Activated CD8-positive, alpha-beta memory T cell treated with anti-CD3 and anti-CD28 coated beads, Interleukin-2, amount 10 ng/mL, durations not matched to agents 7 days and 5 days (primary cell): Measurements from ENCODE around the gene SORBS1. TPM values are rescaled to one million over a fixed set of nuclear protein-coding genes. Genes with fewer than 3 reads are reported as not detected.

Experiments
- ATAC-seq: fragments of 150-1000 bp; cut with Tn5 transposase; one replicate; pipeline ENCODE4 v1.10.0; 2021; ENCODE audit warnings: moderate library complexity
- CTCF ChIA-PET: fragments of 350-600 bp; sonication (Branson Sonifier 250); formaldehyde crosslinking; loops from one replicate; lab custom pipeline; 2021; ENCODE audit warnings: antibody characterized with exemption; lab: Charles Lee
- DNase-seq: peaks from one replicate; pipeline ENCODE4 v3.0.0-alpha.2; 2020
- H3K27ac Mint-ChIP-seq: one replicate; pipeline ENCODE4 v1.8.0; 2021; ENCODE audit warnings: mild to moderate bottlenecking, mixed read lengths
- H3K27me3 Mint-ChIP-seq: one replicate; pipeline ENCODE4 v1.8.0; 2021; ENCODE audit warnings: mixed read lengths
- H3K36me3 Mint-ChIP-seq: one replicate; pipeline ENCODE4 v1.8.0; 2021; ENCODE audit warnings: mild to moderate bottlenecking, mixed read lengths
- H3K4me1 Mint-ChIP-seq: one replicate; pipeline ENCODE4 v1.8.0; 2021; ENCODE audit warnings: mixed read lengths
- H3K4me3 Mint-ChIP-seq: one replicate; pipeline ENCODE4 v1.8.0; 2021; ENCODE audit warnings: mild to moderate bottlenecking, moderate library complexity, mixed read lengths
- H3K9me3 Mint-ChIP-seq: one replicate; pipeline ENCODE4 v1.8.0; 2022; ENCODE audit warnings: low read depth, mixed read lengths
- total RNA-seq, 2 experiments: library from RNA; stranded (reverse); gene quantifications; one replicate each; pipeline ENCODE4 v1.2.3, GENCODE V29; 2021

SORBS1 gene
- total RNA-seq, 2 experiments from 2014 or later = 0.47 to 0.89 TPM

- CTCF ChIA-PET = no interaction called here
- no peaks in the 10 kb centered on the region for H3K4me1 Mint-ChIP-seq
- no peak overlapping the region for H3K27ac Mint-ChIP-seq
- H3K4me3 Mint-ChIP-seq = no peak overlapping the region
- no peaks in the 10 kb centered on the region for H3K9me3 Mint-ChIP-seq
- no peak for DNase-seq
- no peaks in the 10 kb centered on the region for H3K36me3 Mint-ChIP-seq
- peaks cover 12% of the 10 kb centered on the region for H3K27me3 Mint-ChIP-seq
- ATAC-seq = no peak
Observed at GRCh38 chr10:95415621-95416031, 145.5 kb downstream of the SORBS1 start.

DNA sequence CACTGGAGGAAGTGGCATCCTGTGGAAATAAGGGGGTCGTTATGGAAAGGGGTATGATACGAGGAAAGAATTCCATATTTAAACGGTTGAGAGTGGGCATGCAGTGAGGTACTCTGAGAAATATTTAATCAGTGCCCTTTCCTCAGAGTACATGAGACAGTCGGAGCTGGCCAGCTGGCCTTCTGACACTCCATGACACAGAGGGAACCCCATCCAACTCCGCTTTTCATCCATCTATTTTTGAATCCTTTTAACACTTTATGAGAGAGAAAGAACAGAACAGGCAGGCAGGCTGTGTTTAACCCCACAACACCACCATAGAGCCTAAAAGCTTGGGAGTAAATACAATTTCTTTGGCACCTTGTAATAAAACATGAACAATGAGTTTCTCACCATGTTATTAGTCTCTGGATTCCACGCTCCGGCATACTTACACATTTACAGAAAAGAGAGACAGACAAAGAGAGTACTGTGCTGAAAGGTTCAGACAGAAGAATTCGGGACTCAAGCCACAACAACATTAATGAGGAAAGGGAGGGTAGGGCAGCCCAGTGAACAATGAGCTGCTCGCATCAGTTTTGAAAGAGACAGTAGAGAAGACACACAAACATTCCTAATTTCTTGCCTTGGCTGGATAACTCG, 146.2 kb downstream of the SORBS1 start:
- Mint-ChIP-seq H3K27me3 (peaks cover 10% of the 10 kb centered on the region), H3K36me3 (no peaks in the 10 kb centered on the region), H3K4me3 (no peak overlapping the region), H3K4me1 (no peaks in the 10 kb centered on the region), H3K9me3 (no peaks in the 10 kb centered on the region), H3K27ac (no peak overlapping the region)
- CTCF ChIA-PET = no interaction called here
- ATAC-seq (no peak), DNase-seq (no peak)

DNA sequence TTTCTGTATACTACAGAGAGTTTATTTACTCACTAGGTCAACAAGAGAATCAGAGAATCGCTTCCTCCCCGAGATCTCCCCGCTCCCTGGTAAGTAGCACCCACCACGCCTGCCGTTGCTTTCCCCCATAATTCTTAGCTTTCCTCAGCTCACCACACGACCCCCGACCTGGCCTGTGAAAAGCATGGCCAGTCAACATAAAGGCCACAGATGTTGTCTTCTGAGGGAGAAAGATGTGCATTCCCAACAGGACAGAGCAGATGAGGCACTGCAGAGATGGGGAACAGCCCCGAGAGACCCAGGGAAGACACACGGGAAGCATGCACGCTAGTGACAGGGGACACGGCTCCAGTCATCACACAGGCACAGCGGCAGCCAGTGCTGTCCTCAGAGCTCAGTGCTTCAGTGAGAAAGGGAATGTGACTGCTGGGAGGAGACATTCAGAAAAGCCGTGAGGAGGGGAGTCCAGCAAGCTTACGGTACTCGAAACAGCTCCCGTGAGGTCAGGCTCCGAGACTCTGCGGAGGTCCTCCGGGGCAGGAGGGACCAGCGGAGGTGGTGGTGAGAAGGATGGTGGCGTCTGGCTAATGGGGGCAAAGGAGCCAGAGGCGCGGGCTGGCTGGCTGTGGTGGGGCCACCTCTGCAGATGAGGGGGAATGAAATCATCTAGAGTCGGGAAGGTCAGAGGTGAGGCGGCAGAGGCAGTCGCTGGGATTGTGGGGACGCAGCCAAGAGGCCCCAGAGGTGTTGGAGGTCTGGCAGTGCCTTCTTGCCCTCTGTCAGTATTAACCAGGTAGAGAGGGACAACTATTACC, 146.9 kb downstream of the SORBS1 start:
- H3K4me3 Mint-ChIP-seq = no peak overlapping the region
- H3K4me1 Mint-ChIP-seq = no peaks in the 10 kb centered on the region
- CTCF ChIA-PET = no interaction called here
- DNase-seq (no peak), ATAC-seq (no peak)
- H3K36me3 Mint-ChIP-seq = no peaks in the 10 kb centered on the region
- H3K27me3 Mint-ChIP-seq = peaks cover 15% of the 10 kb centered on the region
- no peaks in the 10 kb centered on the region for H3K9me3 Mint-ChIP-seq
- H3K27ac Mint-ChIP-seq = no peak overlapping the region

DNA sequence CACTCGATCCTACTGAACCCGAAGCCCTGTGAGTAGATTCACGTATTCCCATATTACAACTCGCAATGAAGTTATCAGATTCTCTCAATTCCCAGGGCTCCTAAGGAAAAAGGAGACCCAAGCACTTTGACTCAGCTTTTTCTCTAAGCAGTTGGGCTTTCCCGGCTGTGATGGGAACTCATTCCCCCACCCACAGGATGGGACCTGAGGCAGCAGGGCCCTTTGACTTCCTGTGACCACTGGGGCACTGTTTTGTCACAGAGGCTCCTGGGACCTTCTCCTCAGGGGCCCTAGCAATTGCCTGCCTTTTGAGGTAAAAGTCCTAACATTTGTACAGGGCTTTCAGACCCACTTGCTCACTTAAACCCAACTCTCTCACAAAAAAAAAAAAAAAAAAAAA, 147.6 kb downstream of the SORBS1 start:
- CTCF ChIA-PET = no interaction called here
- Mint-ChIP-seq H3K9me3 (no peaks in the 10 kb centered on the region), H3K27ac (no peak overlapping the region), H3K4me1 (no peaks in the 10 kb centered on the region), H3K36me3 (no peaks in the 10 kb centered on the region), H3K4me3 (no peak overlapping the region), H3K27me3 (peaks cover 20% of the 10 kb centered on the region)
- DNase-seq (no peak), ATAC-seq (no peak)

GRCh38 chr10:95411635-95412034, 149.5 kb downstream of the SORBS1 start:
- no peak for ATAC-seq
- no peak overlapping the region for H3K4me3 Mint-ChIP-seq
- no peaks in the 10 kb centered on the region for H3K9me3 Mint-ChIP-seq
- H3K27me3 Mint-ChIP-seq = peaks cover 20% of the 10 kb centered on the region
- CTCF ChIA-PET = interaction anchor here (1.2 kb wide), 1 partner anchor 26 kb away, joined by 3 read pairs; no protein-coding TSS in a partner anchor
- H3K36me3 Mint-ChIP-seq = no peaks in the 10 kb centered on the region
- H3K4me1 Mint-ChIP-seq = no peaks in the 10 kb centered on the region
- no peak overlapping the region for H3K27ac Mint-ChIP-seq
- no peak for DNase-seq

- H3K9me3 Mint-ChIP-seq = no peaks in the 10 kb centered on the region
- H3K4me1 Mint-ChIP-seq = no peaks in the 10 kb centered on the region
- CTCF ChIA-PET = interaction anchor here (1.4 to 1.6 kb wide), 3 partner anchors 11 to 21 kb away, joined by 4 to 8 read pairs (median 5); no protein-coding TSS in a partner anchor
- H3K27me3 Mint-ChIP-seq = peaks cover 17% of the 10 kb centered on the region
- H3K36me3 Mint-ChIP-seq = no peaks in the 10 kb centered on the region
- no peak overlapping the region for H3K27ac Mint-ChIP-seq
- no peak for ATAC-seq
- DNase-seq = no peak
- no peak overlapping the region for H3K4me3 Mint-ChIP-seq
Observed at GRCh38 chr10:95408983-95409873, 151.9 kb downstream of the SORBS1 start.

- no peak for ATAC-seq
- Mint-ChIP-seq H3K36me3 (no peaks in the 10 kb centered on the region), H3K4me1 (no peaks in the 10 kb centered on the region), H3K9me3 (no peaks in the 10 kb centered on the region), H3K4me3 (no peak overlapping the region), H3K27me3 (peaks cover 17% of the 10 kb centered on the region), H3K27ac (no peak overlapping the region)
- no peak for DNase-seq
- CTCF ChIA-PET = interaction anchor here (1.4 kb wide), 1 partner anchor 22 kb away, joined by 5 read pairs; no protein-coding TSS in a partner anchor
Observed at GRCh38 chr10:95408148-95408960, 152.8 kb downstream of the SORBS1 start.

DNA sequence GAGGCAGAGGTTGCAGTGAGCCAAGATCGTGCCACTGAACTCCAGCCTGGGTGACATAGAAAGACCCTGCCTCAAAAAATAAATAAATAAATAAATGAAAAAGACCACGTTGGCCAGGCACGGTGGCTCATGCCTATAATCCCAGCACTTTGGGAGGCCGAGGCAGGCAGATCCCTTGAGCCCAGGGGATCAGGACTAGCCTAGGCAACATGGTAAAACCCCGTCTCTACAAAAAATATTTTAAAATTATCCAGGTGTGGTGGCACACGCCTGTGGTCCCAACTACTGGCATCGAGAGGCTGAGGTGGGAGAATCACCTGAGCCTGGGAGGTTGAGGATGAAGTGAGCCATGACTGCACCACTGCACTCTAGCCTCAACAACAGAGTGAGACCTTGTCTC, 153.6 kb downstream of the SORBS1 start:
- Mint-ChIP-seq H3K9me3 (no peaks in the 10 kb centered on the region), H3K4me3 (no peak overlapping the region), H3K27ac (no peak overlapping the region), H3K36me3 (no peaks in the 10 kb centered on the region), H3K27me3 (peaks cover 17% of the 10 kb centered on the region), H3K4me1 (no peaks in the 10 kb centered on the region)
- DNase-seq (no peak), ATAC-seq (no peak)
- CTCF ChIA-PET = interaction anchor here (1.4 kb wide), 2 partner anchors 12 to 23 kb away, joined by 3 to 5 read pairs; no protein-coding TSS in a partner anchor

GRCh38 chr10:95406651-95407280, 154.4 kb downstream of the SORBS1 start:
- H3K4me1 Mint-ChIP-seq = no peaks in the 10 kb centered on the region
- ATAC-seq (no peak), DNase-seq (no peak)
- H3K27me3 Mint-ChIP-seq = peaks cover 17% of the 10 kb centered on the region
- no peak overlapping the region for H3K4me3 Mint-ChIP-seq
- H3K27ac Mint-ChIP-seq = no peak overlapping the region
- H3K36me3 Mint-ChIP-seq = no peaks in the 10 kb centered on the region
- H3K9me3 Mint-ChIP-seq = no peaks in the 10 kb centered on the region
- CTCF ChIA-PET = interaction anchor here (1.4 kb wide), 1 partner anchor 13 kb away, joined by 3 read pairs; no protein-coding TSS in a partner anchor

DNA sequence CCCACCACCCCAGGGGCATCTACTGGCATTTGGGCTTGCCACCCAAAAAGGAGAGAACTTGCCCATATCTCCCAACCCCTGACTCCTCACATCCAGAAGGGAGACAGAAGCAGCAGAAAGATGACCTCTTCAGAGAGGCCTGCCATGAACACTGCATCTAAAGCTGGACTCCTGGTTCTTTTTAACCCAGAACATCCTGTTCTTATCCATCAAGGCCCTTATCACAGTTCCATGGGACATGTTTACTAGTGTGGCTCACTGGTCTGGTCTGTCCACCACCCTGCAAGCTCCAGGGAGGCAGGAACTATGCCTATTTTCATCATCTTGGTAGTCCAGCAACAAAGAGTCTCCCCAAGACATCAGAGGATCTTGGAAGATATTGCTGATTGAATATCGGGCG, 155.5 kb downstream of the SORBS1 start:
- CTCF ChIA-PET = interaction anchor here (1.8 kb wide), 1 partner anchor 24 kb away, joined by 7 read pairs; no protein-coding TSS in a partner anchor
- Mint-ChIP-seq H3K4me3 (no peak overlapping the region), H3K9me3 (no peaks in the 10 kb centered on the region), H3K27me3 (peaks cover 10% of the 10 kb centered on the region), H3K36me3 (no peaks in the 10 kb centered on the region), H3K27ac (no peak overlapping the region), H3K4me1 (no peaks in the 10 kb centered on the region)
- no peak for DNase-seq
- no peak for ATAC-seq

GRCh38 chr10:95404864-95405263, 156.3 kb downstream of the SORBS1 start:
- no peaks in the 10 kb centered on the region for H3K4me1 Mint-ChIP-seq
- ATAC-seq (no peak), DNase-seq (no peak)
- CTCF ChIA-PET = interaction anchor here (0.8 to 1.8 kb wide), 3 partner anchors 17 to 25 kb away, joined by 3 to 7 read pairs (median 4); no protein-coding TSS in a partner anchor
- H3K27ac Mint-ChIP-seq = no peak overlapping the region
- no peaks in the 10 kb centered on the region for H3K9me3 Mint-ChIP-seq
- no peak overlapping the region for H3K4me3 Mint-ChIP-seq
- H3K27me3 Mint-ChIP-seq = peaks cover 10% of the 10 kb centered on the region
- H3K36me3 Mint-ChIP-seq = no peaks in the 10 kb centered on the region

- Mint-ChIP-seq H3K9me3 (no peaks in the 10 kb centered on the region), H3K27ac (no peak overlapping the region), H3K4me1 (no peaks in the 10 kb centered on the region), H3K27me3 (peaks cover 7% of the 10 kb centered on the region), H3K4me3 (no peak overlapping the region), H3K36me3 (no peaks in the 10 kb centered on the region)
- DNase-seq (no peak), ATAC-seq (no peak)
- CTCF ChIA-PET = interaction anchor here (0.8 to 1.8 kb wide), 3 partner anchors 17 to 25 kb away, joined by 3 to 7 read pairs (median 4); no protein-coding TSS in a partner anchor
Observed at GRCh38 chr10:95404462-95404858, 156.7 kb downstream of the SORBS1 start.
